Measurements from ENCODE around the gene EFCAB6. TPM values are rescaled to one million over a fixed set of nuclear protein-coding genes. Genes with fewer than 3 reads are reported as not detected.

The EFCAB6 gene
- total RNA-seq, 1 experiment from 2014 or later, result not detected

DNA sequence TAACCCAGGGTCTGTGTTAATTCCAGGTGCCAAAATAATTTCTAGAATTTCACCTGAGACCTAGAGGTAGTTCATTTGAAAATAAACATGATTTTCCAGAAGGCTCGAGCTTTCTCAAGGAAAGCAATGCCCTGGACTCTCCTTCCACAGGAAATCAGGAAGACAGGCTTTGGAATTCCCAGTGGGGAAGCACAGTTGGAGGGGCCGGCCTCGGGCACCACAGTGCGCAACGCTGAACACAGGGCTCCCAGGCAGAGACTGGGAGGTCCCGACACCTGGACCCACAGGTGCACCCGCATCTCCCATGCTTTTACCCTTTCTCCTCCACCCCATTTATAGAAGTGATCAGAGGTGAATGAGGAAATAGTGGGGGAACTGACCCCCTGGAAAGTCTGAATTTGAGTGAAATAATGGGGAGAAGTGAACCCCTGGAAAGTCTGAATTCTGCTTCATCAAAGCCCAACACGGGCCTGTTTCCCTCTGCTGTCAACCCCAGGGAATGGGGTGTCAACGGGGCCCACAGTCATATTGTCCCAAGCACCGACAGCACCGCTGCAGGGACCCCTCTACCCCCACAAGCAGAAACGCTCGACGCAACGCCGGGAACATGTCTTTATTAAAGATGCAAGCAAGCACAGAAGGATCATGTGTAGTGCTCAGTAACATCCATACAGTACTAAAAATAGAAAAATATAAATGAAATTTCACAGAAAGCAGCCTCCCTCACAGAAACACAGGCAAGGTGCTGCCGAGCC, 12.0 kb upstream of the EFCAB6 start:
- no peak for DNase-seq
- peaks cover 42% of the 10 kb centered on the region for H3K27me3 Mint-ChIP-seq (ENCODE audit: insufficient read depth, unreplicated experiment)
- no peaks in the 10 kb centered on the region for H3K27me3 ChIP-seq (replicated peaks; ENCODE audit: control insufficient read depth, insufficient read depth, low read length)

DNA sequence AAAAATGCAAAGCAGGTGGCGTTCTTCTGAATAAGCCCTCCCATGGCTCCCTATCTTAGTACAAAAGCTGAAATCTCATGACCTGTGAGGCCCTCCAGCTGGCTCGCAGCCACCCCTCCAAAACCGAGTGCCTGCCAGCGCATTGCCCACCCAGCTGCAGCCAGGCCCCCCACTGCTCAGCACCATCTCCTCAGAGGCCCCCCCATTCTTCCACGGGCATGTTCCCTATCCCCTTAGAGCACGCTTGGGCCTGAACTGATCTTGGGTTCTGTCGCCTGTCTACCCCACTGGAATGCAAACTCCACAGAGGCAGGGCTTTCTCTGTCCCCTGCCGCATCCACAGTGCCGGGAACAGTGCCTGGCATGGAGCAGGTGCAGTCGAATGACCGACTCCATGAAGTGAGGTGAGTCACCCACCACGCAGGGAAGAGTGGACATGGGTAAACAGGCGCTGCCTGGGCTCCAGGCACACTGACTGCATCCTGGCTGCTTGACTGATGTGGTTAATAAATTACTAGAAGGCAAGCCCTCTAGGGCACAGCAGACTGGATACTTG, 11.3 kb upstream of the EFCAB6 start:
- intact Hi-C loops (cut with micrococcal nuclease; ENCODE audit: unreplicated experiment), result loop anchor here (10.0 kb wide), 1 partner anchor 439 kb away; no protein-coding TSS in a partner anchor
- ChIA-PET CTCF (interaction anchor here (0.6 kb wide), 1 partner anchor 513 kb away, joined by 3 read pairs; no protein-coding TSS in a partner anchor), POLR2A (no interaction called here)
- Mint-ChIP-seq H3K27me3 (ENCODE audit: insufficient read depth, unreplicated experiment) (peaks cover 42% of the 10 kb centered on the region), H3K27ac (ENCODE audit: unreplicated experiment) (no peak overlapping the region), H3K9me3 (ENCODE audit: unreplicated experiment) (no peaks in the 10 kb centered on the region), H3K36me3 (ENCODE audit: insufficient read depth, unreplicated experiment) (no peaks in the 10 kb centered on the region), H3K4me3 (ENCODE audit: unreplicated experiment) (no peak overlapping the region), H3K4me1 (ENCODE audit: low read depth, unreplicated experiment) (no peaks in the 10 kb centered on the region)
- H3K27me3 ChIP-seq (replicated peaks; ENCODE audit: control insufficient read depth, insufficient read depth, low read length), result no peaks in the 10 kb centered on the region
- no peaks in the 10 kb centered on the region for H3K36me3 ChIP-seq (ENCODE audit: control insufficient read depth, insufficient read depth, low read length)
- TF ChIP-seq, protein P1, sequence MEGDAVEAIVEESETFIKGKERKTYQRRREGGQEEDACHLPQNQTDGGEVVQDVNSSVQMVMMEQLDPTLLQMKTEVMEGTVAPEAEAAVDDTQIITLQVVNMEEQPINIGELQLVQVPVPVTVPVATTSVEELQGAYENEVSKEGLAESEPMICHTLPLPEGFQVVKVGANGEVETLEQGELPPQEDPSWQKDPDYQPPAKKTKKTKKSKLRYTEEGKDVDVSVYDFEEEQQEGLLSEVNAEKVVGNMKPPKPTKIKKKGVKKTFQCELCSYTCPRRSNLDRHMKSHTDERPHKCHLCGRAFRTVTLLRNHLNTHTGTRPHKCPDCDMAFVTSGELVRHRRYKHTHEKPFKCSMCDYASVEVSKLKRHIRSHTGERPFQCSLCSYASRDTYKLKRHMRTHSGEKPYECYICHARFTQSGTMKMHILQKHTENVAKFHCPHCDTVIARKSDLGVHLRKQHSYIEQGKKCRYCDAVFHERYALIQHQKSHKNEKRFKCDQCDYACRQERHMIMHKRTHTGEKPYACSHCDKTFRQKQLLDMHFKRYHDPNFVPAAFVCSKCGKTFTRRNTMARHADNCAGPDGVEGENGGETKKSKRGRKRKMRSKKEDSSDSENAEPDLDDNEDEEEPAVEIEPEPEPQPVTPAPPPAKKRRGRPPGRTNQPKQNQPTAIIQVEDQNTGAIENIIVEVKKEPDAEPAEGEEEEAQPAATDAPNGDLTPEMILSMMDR (IDR thresholded peaks at IDR 0.05; ENCODE audit: insufficient read depth in 1 of 2, low read depth in 1 of 2, low read length in 1 of 2, severe bottlenecking in 1 of 2, unreplicated experiment in 1 of 2), result no peak
- no TSS peak for BruUV-seq (replicated peaks)
- DNase-seq, result peak in 1 of 2 experiments; percentile 37
- H3K4me3 ChIP-seq (ENCODE audit: low read depth, low read length), result no peak overlapping the region
- H3K4me1 ChIP-seq, result peaks cover 8% of the 10 kb centered on the region; the same call in 1 of the 2 replicates
- no peaks in the 10 kb centered on the region for H3K9me3 ChIP-seq

More for the DNA sequence above, 12.0 kb upstream of the EFCAB6 start:
- intact Hi-C loops (cut with micrococcal nuclease; ENCODE audit: unreplicated experiment), result loop anchor here (10.0 kb wide), 1 partner anchor 439 kb away; no protein-coding TSS in a partner anchor
- BruUV-seq (replicated peaks), result no TSS peak
- H3K36me3 ChIP-seq (ENCODE audit: control insufficient read depth, insufficient read depth, low read length), result no peaks in the 10 kb centered on the region
- no peak overlapping the region for H3K4me3 Mint-ChIP-seq (ENCODE audit: unreplicated experiment)
- H3K27ac Mint-ChIP-seq (ENCODE audit: unreplicated experiment), result no peak overlapping the region
- CTCF ChIA-PET, result interaction anchor here (0.6 kb wide), 1 partner anchor 512 kb away, joined by 3 read pairs; no protein-coding TSS in a partner anchor
- no peaks in the 10 kb centered on the region for H3K9me3 ChIP-seq
- peaks cover 8% of the 10 kb centered on the region; the same call in 1 of the 2 replicates for H3K4me1 ChIP-seq
- no peak overlapping the region for H3K4me3 ChIP-seq (ENCODE audit: low read depth, low read length)
- H3K36me3 Mint-ChIP-seq (ENCODE audit: insufficient read depth, unreplicated experiment), result no peaks in the 10 kb centered on the region
- TF ChIP-seq, protein P1 (IDR thresholded peaks at IDR 0.05; ENCODE audit: insufficient read depth in 1 of 2, low read depth in 1 of 2, low read length in 1 of 2, severe bottlenecking in 1 of 2, unreplicated experiment in 1 of 2), result no peak
- H3K9me3 Mint-ChIP-seq (ENCODE audit: unreplicated experiment), result no peaks in the 10 kb centered on the region
- POLR2A ChIA-PET, result no interaction called here
- H3K4me1 Mint-ChIP-seq (ENCODE audit: low read depth, unreplicated experiment), result no peaks in the 10 kb centered on the region

DNA sequence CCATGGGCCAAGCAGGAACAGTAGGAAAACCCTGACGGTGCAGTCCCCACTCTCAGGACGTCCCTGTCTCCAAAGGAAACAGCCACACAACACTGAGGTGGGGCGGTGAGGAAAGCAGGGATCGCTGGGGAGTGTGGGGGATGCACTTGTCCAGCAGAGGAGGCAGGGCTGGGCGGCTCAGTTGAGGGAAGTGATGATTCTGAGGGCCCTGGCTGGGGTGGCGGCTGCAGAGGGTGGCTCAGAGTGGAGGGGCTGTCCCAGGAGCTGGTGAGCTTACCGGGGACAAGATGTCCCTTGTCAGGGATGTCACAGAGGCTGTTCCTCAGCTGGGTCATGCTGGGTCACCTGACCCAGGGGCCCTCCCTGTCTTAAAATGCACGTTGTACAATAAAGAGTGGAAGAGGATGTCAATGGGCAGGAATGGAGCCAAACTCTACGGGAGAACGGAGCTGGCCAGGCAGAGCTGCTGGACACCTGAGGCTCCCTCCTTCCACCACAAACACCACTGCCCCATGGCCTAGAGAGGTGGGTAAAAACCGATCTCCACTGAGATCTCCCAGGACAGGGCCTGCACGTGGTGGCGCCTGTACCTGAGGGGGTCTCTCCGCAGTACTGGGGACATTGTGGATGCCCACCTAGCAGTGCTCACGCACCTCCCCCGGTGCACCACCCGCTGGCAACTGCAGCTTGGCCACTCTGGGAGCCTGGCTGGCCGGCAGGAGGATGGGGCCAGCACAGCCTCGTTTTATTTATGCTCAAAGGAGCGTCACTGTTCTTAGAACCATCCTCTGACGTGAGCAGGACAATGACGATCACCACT, 9.7 kb upstream of the EFCAB6 start:
- CTCF ChIA-PET, result no interaction called here
- Histone ChIP-seq H3K27me3 (replicated peaks; ENCODE audit: control insufficient read depth, insufficient read depth, low read length) (no peaks in the 10 kb centered on the region), H3K4me1 (peaks cover 8% of the 10 kb centered on the region; the same call in 1 of the 2 replicates), H3K9me3 (no peaks in the 10 kb centered on the region), H3K4me3 (ENCODE audit: low read depth, low read length) (no peak overlapping the region), H3K36me3 (ENCODE audit: control insufficient read depth, insufficient read depth, low read length) (no peaks in the 10 kb centered on the region)
- Mint-ChIP-seq H3K4me1 (ENCODE audit: low read depth, unreplicated experiment) (no peaks in the 10 kb centered on the region), H3K36me3 (ENCODE audit: insufficient read depth, unreplicated experiment) (no peaks in the 10 kb centered on the region), H3K27me3 (ENCODE audit: insufficient read depth, unreplicated experiment) (peaks cover 39% of the 10 kb centered on the region), H3K9me3 (ENCODE audit: unreplicated experiment) (no peaks in the 10 kb centered on the region), H3K4me3 (ENCODE audit: unreplicated experiment) (no peak overlapping the region), H3K27ac (ENCODE audit: unreplicated experiment) (no peak overlapping the region)
- TF ChIP-seq, protein P1 (IDR thresholded peaks at IDR 0.05; ENCODE audit: insufficient read depth in 1 of 2, low read depth in 1 of 2, low read length in 1 of 2, severe bottlenecking in 1 of 2, unreplicated experiment in 1 of 2), result no peak
- BruUV-seq (replicated peaks), result no TSS peak
- intact Hi-C loops (cut with micrococcal nuclease; ENCODE audit: unreplicated experiment), result loop anchor here (10.0 kb wide), 1 partner anchor 437 kb away; no protein-coding TSS in a partner anchor
- POLR2A ChIA-PET, result no interaction called here
- no peak for DNase-seq

All from Caco-2 (cell line).